Liver (tissue), 9 donors: ENCODE results near the gene NEK7. TPM values are rescaled to one million over a fixed set of nuclear protein-coding genes. Genes with fewer than 3 reads are reported as not detected.

Experiments used
- DNase-seq: peaks from one replicate; pipeline ENCODE4 v3.0.0-alpha.2; 2017; ENCODE audit warnings: low spot score
- H3K27ac ChIP-seq, 2 donors: one replicate each; pipeline ENCODE4 v1.7.0; 2013; ENCODE audit warnings: inconsistent platforms in 2 of 2, low read length in 2 of 2, control low read depth in 1 of 2, low read depth in 1 of 2, mild to moderate bottlenecking in 1 of 2
- H3K27me3 ChIP-seq, 4 donors: one replicate each; pipeline versions ENCODE4 v1.6.1 to v1.7.0; 2013; ENCODE audit warnings: low read length in 3 of 4, inconsistent platforms in 1 of 4, mild to moderate bottlenecking in 1 of 4, moderate library complexity in 1 of 4; ENCODE audit not compliant: control insufficient read depth in 4 of 4, insufficient read depth in 4 of 4
- H3K36me3 ChIP-seq, 4 donors: one replicate each; pipeline versions ENCODE4 v1.6.1 to v1.7.0; 2013; ENCODE audit warnings: low read length in 3 of 4, mild to moderate bottlenecking in 3 of 4, low read depth in 1 of 4, moderate library complexity in 1 of 4; ENCODE audit not compliant: control insufficient read depth in 4 of 4, insufficient read depth in 3 of 4
- H3K4me1 ChIP-seq, 4 donors: one replicate each; pipeline versions ENCODE4 v1.6.1 to v1.7.0; 2013; ENCODE audit warnings: low read length in 3 of 4, mild to moderate bottlenecking in 3 of 4, moderate library complexity in 1 of 4; ENCODE audit not compliant: control insufficient read depth in 4 of 4, insufficient read depth in 4 of 4
- H3K4me3 ChIP-seq, 3 donors: one replicate each; pipeline versions ENCODE4 v1.6.1 to v1.7.0; 2013; ENCODE audit warnings: low read length in 3 of 3, control low read depth in 1 of 3, low read depth in 1 of 3, mild to moderate bottlenecking in 1 of 3
- H3K9ac ChIP-seq, 2 donors: one replicate each; pipeline ENCODE4 v1.7.0; 2013; ENCODE audit warnings: low read length in 2 of 2, mild to moderate bottlenecking in 2 of 2, moderate library complexity in 2 of 2, control low read depth in 1 of 2, low read depth in 1 of 2
- H3K9me3 ChIP-seq, 4 donors: one replicate each; pipeline versions ENCODE4 v1.6.1 to v1.7.0; 2013; ENCODE audit warnings: low read length in 3 of 4; ENCODE audit not compliant: control insufficient read depth in 4 of 4
- EGR1 ChIP-seq, 2 donors: IDR thresholded peaks; 2 replicates each; pipeline ENCODE4 v1.6.1; 2016 to 2018; ENCODE audit warnings: antibody characterized with exemption in 2 of 2, low read depth in 2 of 2
- FOXA1 ChIP-seq: IDR thresholded peaks from 2 replicates; pipeline ENCODE4 v1.6.1; 2016; ENCODE audit warnings: antibody characterized with exemption
- FOXA2 ChIP-seq: IDR thresholded peaks from 2 replicates; pipeline ENCODE4 v1.6.1; 2016; ENCODE audit warnings: antibody characterized with exemption
- GABPA ChIP-seq, 2 donors: IDR thresholded peaks in 1 of 2; conservative IDR thresholded peaks in 1 of 2; 2 replicates each; pipeline ENCODE4 v1.6.1; 2016; ENCODE audit warnings: antibody characterized with exemption in 2 of 2, mild to moderate bottlenecking in 1 of 2, moderate library complexity in 1 of 2
- HNF4A ChIP-seq, 2 donors: conservative IDR thresholded peaks; 2 replicates each; pipeline ENCODE4 v1.6.1; 2016; ENCODE audit warnings: antibody characterized with exemption in 2 of 2, mild to moderate bottlenecking in 2 of 2
- JUND ChIP-seq, 2 donors: IDR thresholded peaks; 2 replicates each; pipeline ENCODE4 v1.6.1; 2016; ENCODE audit warnings: antibody characterized with exemption in 2 of 2
- NR2F2 ChIP-seq: IDR thresholded peaks from 2 replicates; pipeline ENCODE4 v1.6.1; 2016; ENCODE audit warnings: antibody characterized with exemption
- RAD21 ChIP-seq, 2 donors: IDR thresholded peaks; 2 replicates each; pipeline ENCODE4 v1.6.1; 2016; ENCODE audit warnings: antibody characterized with exemption in 2 of 2, mild to moderate bottlenecking in 2 of 2
- RXRA ChIP-seq, 2 donors: IDR thresholded peaks; 2 replicates each; pipeline ENCODE4 v1.6.1; 2017 to 2018; ENCODE audit warnings: antibody characterized with exemption in 2 of 2, mild to moderate bottlenecking in 1 of 2
- SP1 ChIP-seq: IDR thresholded peaks from 2 replicates; pipeline ENCODE4 v1.6.1; 2018; ENCODE audit warnings: antibody characterized with exemption, mild to moderate bottlenecking
- TAF1 ChIP-seq: conservative IDR thresholded peaks from 2 replicates; pipeline ENCODE4 v1.6.1; 2016; ENCODE audit warnings: antibody characterized with exemption, mild to moderate bottlenecking
- YY1 ChIP-seq: IDR thresholded peaks from 2 replicates; pipeline ENCODE4 v1.6.1; 2016; ENCODE audit warnings: antibody characterized with exemption, mild to moderate bottlenecking
- WGBS: extraction: QIAGEN DNeasy Blood & Tissue Kit; methylation state at CpG from one replicate; pipeline ENCODE4 v1.1.7; 2013; 5-methylcytosine and 5-hydroxymethylcytosine counted together
- polyA plus RNA-seq, 2 donors: library from polyadenylated mRNA; stranded (reverse) in 1 of 2; unstranded in 1 of 2; fragments of 200-250 nt in 1 of 2; fragments of >200 nt in 1 of 2; fragmentation: Nextera tagmentation in 1 of 2; extraction: Ambion mirVana in 1 of 2; gene quantifications; one replicate each; pipeline versions ENCODE4 v1.2.1 to v1.2.3, GENCODE V29; 2013 to 2015
- total RNA-seq, 2 donors: library from RNA; depleted of rRNA; stranded (reverse); fragments of >200 nt; gene quantifications; one replicate each; pipeline ENCODE4 v1.2.3, GENCODE V29; 2014
- TF ChIP-seq, protein P1 (sequence below): fragments of 150-350 bp; IDR thresholded peaks from 2 replicates; pipeline ENCODE4 v1.5.1; 2017; ENCODE audit warnings: improper control_type of control experiment, low read depth, low read length; ENCODE audit not compliant: missing input control
- TF ChIP-seq, protein P2 (sequence below): IDR thresholded peaks from 2 replicates; pipeline ENCODE4 v1.6.1; 2016; ENCODE audit warnings: antibody characterized with exemption
- TF ChIP-seq, protein P3 (sequence below): IDR thresholded peaks from 2 replicates; pipeline ENCODE4 v1.6.1; 2016; ENCODE audit warnings: antibody characterized with exemption
- donor health status: healthy.
- donor health status: healthy.
- donor health status: healthy.
- donor health status: healthy.
- donor health status: healthy.

NEK7 gene
- total and polyA plus RNA-seq, 4 donors, result 9.2 to 34.4 (median 20.2) TPM

DNA sequence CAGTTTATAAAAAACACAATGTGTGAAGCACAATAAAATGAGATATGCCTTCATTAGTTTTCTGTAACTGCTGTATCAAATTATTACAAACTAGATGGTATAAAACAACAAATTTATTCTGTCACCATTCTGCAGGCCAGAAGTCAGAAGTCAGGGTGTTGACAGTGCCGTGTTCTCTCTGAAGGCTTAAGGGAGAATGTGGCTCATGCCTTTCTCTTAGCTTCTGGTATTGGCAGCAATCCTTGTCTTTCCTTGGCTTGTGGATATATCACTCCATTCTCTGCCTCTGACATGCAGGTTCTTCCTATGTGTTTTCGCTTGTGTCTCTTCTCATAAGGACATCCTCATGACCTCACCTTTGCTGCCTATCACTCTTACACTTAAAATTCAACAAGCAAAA lies 10.1 kb downstream of the NEK7 start:
- 87% methylated on average over 2 of the region's 2 CpGs for WGBS
- no peak for TF ChIP-seq RAD21 (IDR thresholded peaks at IDR 0.05)
- no peak for TF ChIP-seq JUND (IDR thresholded peaks at IDR 0.05)
- TF ChIP-seq RXRA (IDR thresholded peaks at IDR 0.05), result no peak
- no peak for TF ChIP-seq TAF1
- TF ChIP-seq, protein P1, sequence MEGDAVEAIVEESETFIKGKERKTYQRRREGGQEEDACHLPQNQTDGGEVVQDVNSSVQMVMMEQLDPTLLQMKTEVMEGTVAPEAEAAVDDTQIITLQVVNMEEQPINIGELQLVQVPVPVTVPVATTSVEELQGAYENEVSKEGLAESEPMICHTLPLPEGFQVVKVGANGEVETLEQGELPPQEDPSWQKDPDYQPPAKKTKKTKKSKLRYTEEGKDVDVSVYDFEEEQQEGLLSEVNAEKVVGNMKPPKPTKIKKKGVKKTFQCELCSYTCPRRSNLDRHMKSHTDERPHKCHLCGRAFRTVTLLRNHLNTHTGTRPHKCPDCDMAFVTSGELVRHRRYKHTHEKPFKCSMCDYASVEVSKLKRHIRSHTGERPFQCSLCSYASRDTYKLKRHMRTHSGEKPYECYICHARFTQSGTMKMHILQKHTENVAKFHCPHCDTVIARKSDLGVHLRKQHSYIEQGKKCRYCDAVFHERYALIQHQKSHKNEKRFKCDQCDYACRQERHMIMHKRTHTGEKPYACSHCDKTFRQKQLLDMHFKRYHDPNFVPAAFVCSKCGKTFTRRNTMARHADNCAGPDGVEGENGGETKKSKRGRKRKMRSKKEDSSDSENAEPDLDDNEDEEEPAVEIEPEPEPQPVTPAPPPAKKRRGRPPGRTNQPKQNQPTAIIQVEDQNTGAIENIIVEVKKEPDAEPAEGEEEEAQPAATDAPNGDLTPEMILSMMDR, result no peak
- TF ChIP-seq HNF4A (conservative IDR thresholded peaks at IDR 0.05), result no peak
- no peak for TF ChIP-seq FOXA2
- TF ChIP-seq EGR1 (IDR thresholded peaks at IDR 0.05; ENCODE audit: low read depth in 2 of 2), result no peak
- TF ChIP-seq, protein P2, sequence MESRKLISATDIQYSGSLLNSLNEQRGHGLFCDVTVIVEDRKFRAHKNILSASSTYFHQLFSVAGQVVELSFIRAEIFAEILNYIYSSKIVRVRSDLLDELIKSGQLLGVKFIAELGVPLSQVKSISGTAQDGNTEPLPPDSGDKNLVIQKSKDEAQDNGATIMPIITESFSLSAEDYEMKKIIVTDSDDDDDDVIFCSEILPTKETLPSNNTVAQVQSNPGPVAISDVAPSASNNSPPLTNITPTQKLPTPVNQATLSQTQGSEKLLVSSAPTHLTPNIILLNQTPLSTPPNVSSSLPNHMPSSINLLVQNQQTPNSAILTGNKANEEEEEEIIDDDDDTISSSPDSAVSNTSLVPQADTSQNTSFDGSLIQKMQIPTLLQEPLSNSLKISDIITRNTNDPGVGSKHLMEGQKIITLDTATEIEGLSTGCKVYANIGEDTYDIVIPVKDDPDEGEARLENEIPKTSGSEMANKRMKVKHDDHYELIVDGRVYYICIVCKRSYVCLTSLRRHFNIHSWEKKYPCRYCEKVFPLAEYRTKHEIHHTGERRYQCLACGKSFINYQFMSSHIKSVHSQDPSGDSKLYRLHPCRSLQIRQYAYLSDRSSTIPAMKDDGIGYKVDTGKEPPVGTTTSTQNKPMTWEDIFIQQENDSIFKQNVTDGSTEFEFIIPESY, result no peak
- no peak overlapping the region for H3K4me3 ChIP-seq
- no peaks in the 10 kb centered on the region for H3K27me3 ChIP-seq
- no peak for DNase-seq
- H3K27ac ChIP-seq, result no peak overlapping the region
- H3K4me1 ChIP-seq, result peaks cover 8 to 44% (median 19%) of the 10 kb centered on the region in 4 donors
- H3K9me3 ChIP-seq, result no peaks in the 10 kb centered on the region
- no peak overlapping the region for H3K9ac ChIP-seq
- no peaks in the 10 kb centered on the region for H3K36me3 ChIP-seq

DNA sequence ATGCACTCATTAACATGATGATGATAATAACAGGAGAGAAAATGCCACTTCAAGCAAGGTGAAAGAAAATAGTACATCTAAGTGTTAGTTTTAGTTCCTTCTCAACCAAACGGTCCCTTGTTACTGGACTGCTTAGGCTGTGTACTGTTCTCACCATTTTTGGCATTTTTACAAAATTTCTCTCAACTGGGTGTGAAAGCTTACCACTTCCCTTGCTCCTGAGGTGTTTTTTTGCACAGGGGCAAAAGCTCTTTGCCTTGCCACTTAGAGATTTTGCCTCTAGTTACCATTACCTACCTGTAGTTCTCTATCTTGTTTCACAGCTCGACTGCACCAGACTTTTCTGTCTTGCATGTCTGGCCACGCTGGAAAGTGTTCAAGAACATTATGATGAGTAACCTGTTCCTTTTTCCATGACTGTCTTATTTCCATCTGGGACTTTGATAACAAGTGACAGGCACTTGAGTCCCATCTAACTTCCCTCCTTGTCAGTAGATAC lies 10.7 kb downstream of the NEK7 start:
- no peak for DNase-seq
- Histone ChIP-seq H3K27me3 (no peaks in the 10 kb centered on the region), H3K27ac (no peak overlapping the region), H3K4me1 (peaks cover 4 to 38% (median 13%) of the 10 kb centered on the region in 4 donors), H3K36me3 (no peaks in the 10 kb centered on the region), H3K9ac (no peak overlapping the region), H3K9me3 (no peaks in the 10 kb centered on the region), H3K4me3 (no peak overlapping the region)
- no peak for TF ChIP-seq FOXA1
- TF ChIP-seq RAD21 (IDR thresholded peaks at IDR 0.05), result no peak
- no peak for TF ChIP-seq FOXA2
- no peak for TF ChIP-seq JUND (IDR thresholded peaks at IDR 0.05)
- TF ChIP-seq YY1, result no peak
- TF ChIP-seq NR2F2, result no peak
- TF ChIP-seq GABPA (IDR thresholded peaks at IDR 0.05 in 1 of 2, conservative IDR thresholded peaks at IDR 0.05 in 1 of 2), result no peak
- no peak for TF ChIP-seq SP1
- TF ChIP-seq, protein P2, result no peak
- TF ChIP-seq, protein P3, sequence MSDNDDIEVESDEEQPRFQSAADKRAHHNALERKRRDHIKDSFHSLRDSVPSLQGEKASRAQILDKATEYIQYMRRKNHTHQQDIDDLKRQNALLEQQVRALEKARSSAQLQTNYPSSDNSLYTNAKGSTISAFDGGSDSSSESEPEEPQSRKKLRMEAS, result no peak
- TF ChIP-seq RXRA (IDR thresholded peaks at IDR 0.05), result no peak
- 56% methylated on average over 3 of the region's 3 CpGs for WGBS
